HG03439 (cell line): ENCODE results near the gene PSMA2.

Experiments used
- ATAC-seq: cut with Tn5 transposase; IDR thresholded peaks from one replicate; pipeline ENCODE4 v1.9.1; 2021; ENCODE audit warnings: mild to moderate bottlenecking, moderate library complexity; ENCODE audit not compliant: unreplicated experiment

The PSMA2 gene

GRCh38 chr7:42940985-42941847 is 9.2 kb upstream of the PSMA2 start:
- peak; percentile 45 for ATAC-seq

GRCh38 chr7:42939457-42940240 is 7.7 kb upstream of the PSMA2 start:
- ATAC-seq = no peak

GRCh38 chr7:42935861-42936260 is 3.9 kb upstream of the PSMA2 start:
- no peak for ATAC-seq

- no peak for ATAC-seq
Measured at GRCh38 chr7:42934291-42934690, 2.3 kb upstream of the PSMA2 start.

- ATAC-seq = no peak
Measured at GRCh38 chr7:42932811-42933591, 1.0 kb upstream of the PSMA2 start.

- ATAC-seq = no peak
Measured at GRCh38 chr7:42931447-42931833, 534 bp downstream of the PSMA2 start.

- no peak for ATAC-seq
Measured at GRCh38 chr7:42930889-42931288, 1.1 kb downstream of the PSMA2 start.

GRCh38 chr7:42929449-42929848 is 2.5 kb downstream of the PSMA2 start:
- no peak for ATAC-seq

- no peak for ATAC-seq
Measured at GRCh38 chr7:42928754-42929153, 3.2 kb downstream of the PSMA2 start.

GRCh38 chr7:42926204-42926603 is 5.8 kb downstream of the PSMA2 start:
- ATAC-seq = no peak

GRCh38 chr7:42925630-42926029 is 6.3 kb downstream of the PSMA2 start:
- no peak for ATAC-seq

GRCh38 chr7:42924223-42924838 is 7.6 kb downstream of the PSMA2 start:
- ATAC-seq = no peak

GRCh38 chr7:42922017-42922753 is 9.8 kb downstream of the PSMA2 start:
- ATAC-seq = no peak

- no peak for ATAC-seq
Measured at GRCh38 chr7:42915356-42915755, 16.6 kb downstream of the PSMA2 start.

- no peak for ATAC-seq
Measured at GRCh38 chr7:42914421-42915045, 17.4 kb downstream of the PSMA2 start.

- no peak for ATAC-seq
Measured at GRCh38 chr7:42914009-42914408, 18.0 kb downstream of the PSMA2 start.

GRCh38 chr7:42913591-42913990 is 18.4 kb downstream of the PSMA2 start:
- ATAC-seq = no peak

- ATAC-seq = peak; percentile 92
Measured at GRCh38 chr7:42911454-42912447, 20.2 kb downstream of the PSMA2 start, which contains the start of gene C7orf25. Gene C7orf25 (minus strand): TSS chr7:42912070. CDS start chr7:42910900, 1,170 bp downstream.
